Measurements from ENCODE around the gene CDIPT. TPM values are rescaled to one million over a fixed set of nuclear protein-coding genes. Genes with fewer than 3 reads are reported as not detected.

The CDIPT gene
- total and polyA plus RNA-seq, 2 of the 13 experiments (the other 11 are each of a cell fraction or from before 2014, with no cell fraction given) = 54.9 to 97.5 TPM

- TF ChIP-seq ZSCAN9 (CRISPR knock-in tag; IDR thresholded peaks at IDR 0.05; ENCODE audit: borderline replicate concordance) (peak; percentile 94), ZNF773 (CRISPR knock-in tag; IDR thresholded peaks at IDR 0.05; ENCODE audit: borderline replicate concordance) (no peak), PCBP2 (optimal IDR thresholded peaks at IDR 0.05; ENCODE audit: low read depth, low read length, poor library complexity, severe bottlenecking) (no peak), ZNF44 (CRISPR knock-in tag; IDR thresholded peaks at IDR 0.05) (0 out of 2 replicates have a peak, but pooled peaks have one; percentile 40), ZNF556 (CRISPR knock-in tag; IDR thresholded peaks at IDR 0.05; ENCODE audit: borderline replicate concordance) (peak; percentile 92), TCF12 (IDR thresholded peaks at IDR 0.05) (no peak), TCF12 (CRISPR knock-in tag; IDR thresholded peaks at IDR 0.05) (peak; percentile 70; the same call in 1 of the 2 replicates), FLYWCH1 (CRISPR knock-in tag; IDR thresholded peaks at IDR 0.05) (peak; percentile 88; the same call in 1 of the 2 replicates), UBTF (CRISPR knock-in tag; IDR thresholded peaks at IDR 0.05) (no peak; the same call in 1 of the 2 replicates), ZNF569 (CRISPR knock-in tag; IDR thresholded peaks at IDR 0.05; ENCODE audit: borderline replicate concordance) (no peak; the same call in 1 of the 2 replicates), ZNF589 (CRISPR knock-in tag; conservative IDR thresholded peaks at IDR 0.05) (peak; percentile 51), JUND (CRISPR knock-in tag; IDR thresholded peaks at IDR 0.05) (0 out of 2 replicates have a peak, but pooled peaks have one; percentile 15), ZNF318 (CRISPR knock-in tag; IDR thresholded peaks at IDR 0.05) (peak; percentile 25; the same call in 1 of the 2 replicates), MIXL1 (CRISPR knock-in tag; IDR thresholded peaks at IDR 0.05) (peak; percentile 40; the same call in 1 of the 2 replicates), AHR (CRISPR knock-in tag; IDR thresholded peaks at IDR 0.05) (no peak; the same call in none of the 2 replicates), CBX2 (IDR thresholded peaks at IDR 0.05; ENCODE audit: low read depth, low read length) (no peak), CBX2 (CRISPR knock-in tag; IDR thresholded peaks at IDR 0.05; ENCODE audit: low read depth) (no peak), MTF1 (CRISPR knock-in tag; IDR thresholded peaks at IDR 0.05) (no peak), NONO (IDR thresholded peaks at IDR 0.05) (no peak), NONO (CRISPR knock-in tag; conservative IDR thresholded peaks at IDR 0.05) (peak; percentile 97)
Measured at GRCh38 chr16:29815793-29816693, 47.0 kb downstream of the CDIPT start, which contains the start of gene PAGR1 (continued).
